Endodermal cell (in vitro differentiated cells): ENCODE measurements around the gene RASAL3. TPM values are rescaled to one million over a fixed set of nuclear protein-coding genes. Genes with fewer than 3 reads are reported as not detected.
A peak's percentile ranks its signal among the peaks of the same experiment; 100 is the strongest.

Experiments
- DNase-seq: peaks from one replicate; pipeline ENCODE4 v3.0.0-alpha.2; 2017
- H3K27ac ChIP-seq: 2 replicates; pipeline ENCODE4 v1.5.1; 2013; ENCODE audit warnings: mild to moderate bottlenecking, low read depth, low read length, moderate library complexity
- H3K27me3 ChIP-seq: 2 replicates; pipeline ENCODE4 v1.6.1; 2013; ENCODE audit warnings: mild to moderate bottlenecking, low read length, moderate library complexity; ENCODE audit not compliant: insufficient read depth, control insufficient read depth, poor library complexity, severe bottlenecking
- H3K36me3 ChIP-seq: 2 replicates; pipeline ENCODE4 v1.7.0; 2013; ENCODE audit warnings: mild to moderate bottlenecking, low read length, moderate library complexity; ENCODE audit not compliant: control insufficient read depth, insufficient read depth
- H3K4me1 ChIP-seq: one replicate; pipeline ENCODE4 v1.7.0; 2013; ENCODE audit warnings: low read length; ENCODE audit not compliant: control insufficient read depth, insufficient read depth
- H3K4me3 ChIP-seq: 2 replicates; pipeline ENCODE4 v1.5.1; 2013; ENCODE audit warnings: mild to moderate bottlenecking, low read length, moderate library complexity
- H3K9ac ChIP-seq: 2 replicates; pipeline ENCODE4 v1.6.1; 2013; ENCODE audit warnings: mild to moderate bottlenecking, low read length, moderate library complexity; ENCODE audit not compliant: poor library complexity, severe bottlenecking; ENCODE audit errors: extremely low read depth
- H3K9me3 ChIP-seq: 2 replicates; pipeline ENCODE4 v1.6.1; 2013; ENCODE audit warnings: mild to moderate bottlenecking, low read length, moderate library complexity; ENCODE audit not compliant: control insufficient read depth
- H3K27ac Mint-ChIP-seq: 2 replicates; pipeline ENCODE4 v1.8.0; 2020; ENCODE audit warnings: mixed read lengths
- H3K27me3 Mint-ChIP-seq: 2 replicates; pipeline ENCODE4 v1.8.0; 2021; ENCODE audit warnings: mild to moderate bottlenecking, mixed read lengths; ENCODE audit not compliant: insufficient read depth
- H3K36me3 Mint-ChIP-seq: 2 replicates; pipeline ENCODE4 v1.8.0; 2020; ENCODE audit warnings: low read depth, mixed read lengths
- H3K4me1 Mint-ChIP-seq: 2 replicates; pipeline ENCODE4 v1.8.0; 2020; ENCODE audit warnings: mixed read lengths
- H3K4me3 Mint-ChIP-seq: 2 replicates; pipeline ENCODE4 v1.8.0; 2020; ENCODE audit warnings: mild to moderate bottlenecking, moderate library complexity, mixed read lengths
- H3K9me3 Mint-ChIP-seq: 2 replicates; pipeline ENCODE4 v1.8.0; 2020; ENCODE audit warnings: mild to moderate bottlenecking, mixed read lengths
- WGBS, 2 experiments: methylation state at CpG; one replicate each; pipeline versions ENCODE4 v1.1.5 to v1.1.7; 2013; ENCODE audit warnings: missing lambda C conversion rate in 2 of 2, mixed read lengths in 1 of 2; ENCODE audit not compliant: insufficient coverage in 1 of 2, insufficient read length in 1 of 2; 5-methylcytosine and 5-hydroxymethylcytosine counted together
- total RNA-seq, 2 donors: library from RNA; stranded (reverse); fragmentation: NEBNext Ultra II Directional in 1 of 2; extraction: Animal tissue kit (Norgen Biotek cat#: 25700) in 1 of 2; gene quantifications; 2 replicates in 1 of 2; 3 replicates in 1 of 2; pipeline ENCODE4 v1.2.1, GENCODE V29; 2021
- TF ChIP-seq, protein P1 (sequence below): fragments of 200-600 bp; sonication (generic); conservative IDR thresholded peaks from 2 replicates; pipeline ENCODE4 v1.5.0; 2021; ENCODE audit warnings: antibody characterized with exemption, mild to moderate bottlenecking

The RASAL3 gene
- total RNA-seq, 2 donors from 2014 or later: not detected

DNA sequence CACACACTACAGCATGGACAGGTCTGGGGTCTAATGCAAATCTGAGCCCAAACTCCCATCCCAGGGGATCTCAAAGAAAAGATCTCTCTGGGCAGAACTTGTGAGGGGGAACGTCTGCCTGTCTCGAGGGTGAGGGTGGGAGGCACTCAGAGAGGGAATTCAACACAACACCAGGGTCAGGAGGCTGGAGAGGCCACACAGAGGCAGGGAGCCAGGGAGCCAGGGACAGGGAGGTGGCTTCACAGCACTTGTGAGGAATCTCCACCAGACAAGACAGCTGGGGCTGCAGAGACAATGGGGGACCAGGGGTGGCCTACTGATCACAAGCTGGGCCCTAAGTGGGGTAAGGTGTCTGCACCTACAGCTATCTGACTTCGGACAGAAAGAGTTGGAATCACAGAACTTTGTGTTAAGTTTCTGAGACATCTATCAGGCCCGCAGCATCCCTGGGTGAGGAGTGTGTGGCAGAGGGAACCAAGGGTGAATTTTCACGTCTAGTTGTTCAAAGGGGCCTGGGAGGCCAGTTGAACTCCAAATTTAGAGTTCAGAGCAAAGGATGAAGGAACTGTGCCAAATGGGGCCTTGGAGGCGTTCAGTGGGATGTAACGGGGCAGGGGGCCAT is 32.8 kb downstream of the RASAL3 start:
- Mint-ChIP-seq H3K36me3 (peaks cover 11% of the 10 kb centered on the region), H3K27ac (peak overlapping the region; percentile 92), H3K4me1 (peaks cover 17% of the 10 kb centered on the region), H3K27me3 (no peaks in the 10 kb centered on the region), H3K4me3 (peak overlapping the region; percentile 97), H3K9me3 (no peaks in the 10 kb centered on the region)
- Histone ChIP-seq H3K36me3 (peaks cover 11% of the 10 kb centered on the region), H3K4me3 (peak overlapping the region; percentile 94), H3K4me1 (peaks cover 13% of the 10 kb centered on the region), H3K9ac (peak overlapping the region; percentile 75), H3K27me3 (no peaks in the 10 kb centered on the region), H3K27ac (peak overlapping the region; percentile 63), H3K9me3 (no peaks in the 10 kb centered on the region)
- TF ChIP-seq, protein P1, sequence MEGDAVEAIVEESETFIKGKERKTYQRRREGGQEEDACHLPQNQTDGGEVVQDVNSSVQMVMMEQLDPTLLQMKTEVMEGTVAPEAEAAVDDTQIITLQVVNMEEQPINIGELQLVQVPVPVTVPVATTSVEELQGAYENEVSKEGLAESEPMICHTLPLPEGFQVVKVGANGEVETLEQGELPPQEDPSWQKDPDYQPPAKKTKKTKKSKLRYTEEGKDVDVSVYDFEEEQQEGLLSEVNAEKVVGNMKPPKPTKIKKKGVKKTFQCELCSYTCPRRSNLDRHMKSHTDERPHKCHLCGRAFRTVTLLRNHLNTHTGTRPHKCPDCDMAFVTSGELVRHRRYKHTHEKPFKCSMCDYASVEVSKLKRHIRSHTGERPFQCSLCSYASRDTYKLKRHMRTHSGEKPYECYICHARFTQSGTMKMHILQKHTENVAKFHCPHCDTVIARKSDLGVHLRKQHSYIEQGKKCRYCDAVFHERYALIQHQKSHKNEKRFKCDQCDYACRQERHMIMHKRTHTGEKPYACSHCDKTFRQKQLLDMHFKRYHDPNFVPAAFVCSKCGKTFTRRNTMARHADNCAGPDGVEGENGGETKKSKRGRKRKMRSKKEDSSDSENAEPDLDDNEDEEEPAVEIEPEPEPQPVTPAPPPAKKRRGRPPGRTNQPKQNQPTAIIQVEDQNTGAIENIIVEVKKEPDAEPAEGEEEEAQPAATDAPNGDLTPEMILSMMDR: no peak
- 34 to 41% methylated on average over 5 to 7 of the region's 7 CpGs for WGBS, 2 experiments
- no peak for DNase-seq

DNA sequence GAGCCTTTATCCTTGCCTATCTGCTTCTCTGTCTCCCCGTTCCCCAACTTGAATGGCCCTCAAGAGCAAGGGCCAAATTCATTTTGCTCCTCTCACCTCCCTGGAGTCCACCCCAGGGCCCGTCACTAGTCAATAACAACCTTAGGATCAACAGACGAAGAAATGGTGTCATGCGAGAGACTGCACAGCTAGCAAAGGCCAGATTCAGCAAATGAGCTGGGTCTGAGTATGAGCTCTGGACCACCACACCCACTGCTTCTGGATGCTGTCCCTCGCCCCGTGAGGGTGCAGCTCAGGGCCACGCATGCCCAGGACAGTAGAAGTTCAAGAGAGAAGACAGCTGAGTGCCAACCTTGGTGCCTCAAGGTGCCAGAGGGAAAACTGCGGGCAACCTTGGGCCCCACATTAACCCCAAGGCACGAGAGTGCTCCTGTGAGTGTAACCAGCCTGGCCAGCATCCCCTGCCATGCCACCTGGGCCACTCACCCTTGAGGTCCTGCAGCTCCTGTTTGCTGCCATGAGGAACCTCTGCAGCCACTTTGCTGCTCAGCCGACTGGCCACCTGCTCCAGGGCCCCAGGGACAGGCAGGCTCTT is 33.7 kb downstream of the RASAL3 start:
- no peak overlapping the region for H3K27ac Mint-ChIP-seq
- DNase-seq: no peak
- Histone ChIP-seq H3K36me3 (peaks cover 18% of the 10 kb centered on the region), H3K27me3 (no peaks in the 10 kb centered on the region), H3K27ac (no peak overlapping the region), H3K9me3 (no peaks in the 10 kb centered on the region), H3K4me3 (peak overlapping the region; percentile 94), H3K4me1 (peaks cover 13% of the 10 kb centered on the region), H3K9ac (no peak overlapping the region)
- peaks cover 18% of the 10 kb centered on the region for H3K36me3 Mint-ChIP-seq
- WGBS, 2 experiments: 92 to 96% methylated on average over 7 to 10 of the region's 10 CpGs
- TF ChIP-seq, protein P1: no peak
- peak overlapping the region; percentile 97 for H3K4me3 Mint-ChIP-seq
- H3K4me1 Mint-ChIP-seq: peaks cover 17% of the 10 kb centered on the region
- no peaks in the 10 kb centered on the region for H3K9me3 Mint-ChIP-seq
- no peaks in the 10 kb centered on the region for H3K27me3 Mint-ChIP-seq

DNA sequence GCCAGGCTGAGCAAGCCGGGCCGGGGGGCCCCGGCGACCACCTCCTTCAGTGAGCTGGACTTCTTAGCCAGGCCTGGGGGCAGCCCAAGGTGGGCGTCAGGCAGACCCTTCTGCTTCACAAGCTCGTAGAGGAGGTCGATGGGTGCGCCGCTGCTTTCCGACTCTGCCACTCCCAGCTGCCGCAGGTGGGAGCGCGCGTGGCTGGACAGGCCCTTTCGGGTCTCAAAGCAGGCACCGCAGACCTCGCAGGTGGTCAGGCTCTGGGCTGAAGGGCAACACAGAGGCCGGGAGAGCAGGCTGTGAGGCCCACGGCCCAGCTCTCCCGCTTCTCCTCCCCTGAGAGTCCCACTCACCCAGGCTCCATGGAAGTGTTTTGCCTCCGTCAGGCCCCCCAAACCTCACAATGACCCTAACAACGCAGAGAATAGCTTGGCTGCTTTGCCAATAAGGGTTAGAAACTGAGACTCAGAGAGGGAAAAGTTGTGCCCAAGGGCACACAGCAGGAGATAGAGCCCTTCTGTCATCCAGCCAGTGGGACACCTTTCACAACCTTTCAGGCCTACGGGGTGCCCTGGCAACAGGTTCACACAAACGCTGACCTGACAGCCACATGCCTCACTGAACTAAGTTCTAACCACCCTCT is 34.4 kb downstream of the RASAL3 start:
- H3K4me3 ChIP-seq: no peak overlapping the region
- Mint-ChIP-seq H3K27ac (no peak overlapping the region), H3K9me3 (no peaks in the 10 kb centered on the region), H3K27me3 (no peaks in the 10 kb centered on the region), H3K4me1 (peaks cover 17% of the 10 kb centered on the region), H3K36me3 (peaks cover 20% of the 10 kb centered on the region), H3K4me3 (peak overlapping the region; percentile 97)
- H3K4me1 ChIP-seq: peaks cover 13% of the 10 kb centered on the region
- H3K9me3 ChIP-seq: no peaks in the 10 kb centered on the region
- peaks cover 18% of the 10 kb centered on the region for H3K36me3 ChIP-seq
- 91 to 95% methylated on average over 15 to 24 of the region's 24 CpGs for WGBS, 2 experiments
- H3K9ac ChIP-seq: no peak overlapping the region
- TF ChIP-seq, protein P1: no peak
- no peak overlapping the region for H3K27ac ChIP-seq
- no peaks in the 10 kb centered on the region for H3K27me3 ChIP-seq
- no peak for DNase-seq
